Activated T-helper 1 cell treated with anti-CD3 and anti-CD28 coated beads, Interleukin-2, amount 50 U/mL, for 16 hours (primary cell): ENCODE measurements around the gene RNASEL.
"Not testable (repeated sequence)": the region's sequence is repeated elsewhere in the genome, so short reads cannot be mapped to it uniquely, and the experiment has no call there.

Experiments used
- DNase-seq, 2 donors: peaks; one replicate each; pipeline ENCODE4 v3.0.0-alpha.2; 2020; ENCODE audit warnings: low read depth in 1 of 2, low spot score in 1 of 2

The RNASEL gene

GRCh38 chr1:182564406-182565004 is 24.6 kb downstream of the RNASEL start:
- DNase-seq, result no peak

- DNase-seq, result no peak
Observed at GRCh38 chr1:182563095-182563494, 26.0 kb downstream of the RNASEL start.

- no peak for DNase-seq
Observed at GRCh38 chr1:182561456-182561855, 27.6 kb downstream of the RNASEL start.

GRCh38 chr1:182560392-182560984 is 28.6 kb downstream of the RNASEL start:
- DNase-seq, result no peak

DNA sequence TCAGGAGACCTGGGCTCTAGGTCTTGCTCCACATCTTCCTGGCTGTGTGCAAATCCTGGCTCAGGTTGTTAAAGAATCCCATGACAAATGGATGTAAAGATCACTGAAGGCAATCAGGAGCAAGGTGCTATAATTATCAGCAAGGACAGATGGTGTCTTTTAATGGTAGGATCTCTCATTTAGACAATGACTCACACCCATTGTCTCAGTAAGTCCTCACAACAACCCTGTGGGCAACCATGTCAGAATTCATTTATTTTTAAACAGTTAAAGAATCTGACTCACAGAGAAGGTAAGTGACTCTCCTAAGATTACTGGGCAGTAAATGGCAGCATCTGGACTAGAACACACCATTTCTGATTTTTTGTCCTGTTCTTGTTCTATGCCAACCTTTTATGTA is 32.8 kb downstream of the RNASEL start:
- no peak for DNase-seq

DNA sequence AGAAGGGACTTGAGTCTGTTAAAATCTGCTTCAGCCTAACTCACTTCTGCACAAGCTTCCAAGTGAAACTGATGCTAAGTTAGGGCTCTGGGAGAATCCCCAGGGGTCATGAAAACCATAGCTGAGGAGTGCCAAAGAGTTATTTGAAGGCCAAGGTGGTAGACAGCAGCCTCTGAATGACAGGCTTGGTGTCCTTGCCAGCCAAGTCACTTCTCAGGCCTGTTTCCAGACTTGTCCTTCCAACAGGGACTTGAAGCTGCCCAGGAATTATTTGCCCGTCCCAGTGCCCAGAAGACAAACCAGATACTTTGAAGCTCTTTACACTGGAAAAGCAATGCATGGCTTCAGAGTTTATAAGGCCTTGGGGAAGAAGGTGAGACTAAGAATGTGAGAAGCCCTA is 33.6 kb downstream of the RNASEL start:
- DNase-seq, result no peak

DNA sequence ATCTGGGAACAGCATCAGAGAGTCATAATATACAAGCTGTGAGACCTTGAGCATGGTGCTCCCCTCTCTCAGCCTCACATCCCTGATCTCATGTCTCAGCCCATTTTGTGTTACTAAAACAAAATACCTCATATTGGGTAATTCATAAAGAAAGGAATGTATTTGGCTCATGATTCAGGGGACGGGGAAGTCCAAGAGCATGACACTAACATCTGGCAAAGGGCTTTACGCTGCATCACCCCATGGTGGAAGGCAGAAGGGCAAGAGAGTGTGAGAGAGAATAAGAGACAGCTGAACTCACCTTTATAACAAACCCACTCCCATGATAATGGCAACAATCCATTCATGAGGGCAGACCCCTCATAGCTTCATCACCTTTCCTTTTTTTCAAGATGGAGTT is 36.5 kb downstream of the RNASEL start:
- no peak for DNase-seq

GRCh38 chr1:182549811-182550210 is 39.2 kb downstream of the RNASEL start:
- no peak for DNase-seq

DNA sequence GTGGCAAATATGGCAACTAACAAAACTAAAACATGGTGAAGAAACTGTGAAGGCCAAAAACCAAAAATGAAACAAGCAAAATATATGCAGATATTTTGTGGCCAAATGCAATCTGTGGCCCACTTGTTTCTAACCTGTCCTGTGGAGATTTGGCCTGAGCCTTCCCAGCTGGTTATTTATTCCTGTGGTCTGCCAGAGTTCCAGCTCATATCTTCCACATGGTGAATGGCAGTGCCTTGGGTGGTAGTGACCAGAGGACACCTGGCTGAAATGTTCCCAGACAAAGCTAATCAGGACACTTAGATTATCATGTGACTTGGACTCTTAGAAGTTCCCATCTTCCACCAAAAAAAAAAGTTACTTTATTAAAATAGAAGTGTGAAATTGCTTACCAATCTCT is 39.7 kb downstream of the RNASEL start:
- no peak for DNase-seq

DNA sequence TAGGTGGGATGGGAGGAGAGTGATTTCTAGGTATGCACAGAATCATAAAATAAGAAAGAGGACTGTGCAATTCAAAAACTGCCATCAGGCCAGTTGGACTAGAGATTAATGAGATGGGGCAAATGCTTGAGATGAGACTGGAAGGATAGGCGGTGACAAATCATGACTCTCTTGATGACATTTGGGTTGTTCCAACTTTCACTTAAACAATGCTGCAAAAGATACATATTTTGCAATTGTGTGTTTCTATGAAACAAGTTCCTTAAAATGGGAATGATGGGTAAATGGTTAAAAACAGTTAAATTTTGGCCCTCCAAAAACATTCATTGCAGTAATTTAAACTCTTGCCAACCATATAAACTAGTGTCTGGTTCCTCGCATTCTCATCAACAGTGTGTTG is 55.2 kb downstream of the RNASEL start:
- no peak for DNase-seq

GRCh38 chr1:182528206-182528605 is 60.9 kb downstream of the RNASEL start:
- not testable (repeated sequence) for DNase-seq

DNA sequence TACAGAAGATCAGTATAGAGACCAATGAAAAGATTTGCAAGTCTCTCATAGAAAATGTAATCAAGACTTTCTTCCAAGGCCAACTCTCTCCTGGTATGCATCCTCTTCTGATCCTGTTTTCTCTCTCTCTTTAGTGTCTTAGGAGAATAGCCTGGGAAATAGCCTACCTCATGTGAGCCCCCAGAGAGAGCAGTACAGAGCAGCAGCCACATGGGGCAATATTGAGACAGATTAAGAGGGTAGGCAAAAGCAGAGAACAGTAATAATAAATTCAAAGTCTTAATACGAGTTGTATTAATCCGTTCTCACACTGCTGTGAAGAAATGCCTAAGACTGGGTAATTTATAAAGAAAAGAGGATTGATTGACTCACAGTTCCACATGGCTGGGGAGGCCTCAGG is 61.4 kb downstream of the RNASEL start:
- no peak for DNase-seq

DNA sequence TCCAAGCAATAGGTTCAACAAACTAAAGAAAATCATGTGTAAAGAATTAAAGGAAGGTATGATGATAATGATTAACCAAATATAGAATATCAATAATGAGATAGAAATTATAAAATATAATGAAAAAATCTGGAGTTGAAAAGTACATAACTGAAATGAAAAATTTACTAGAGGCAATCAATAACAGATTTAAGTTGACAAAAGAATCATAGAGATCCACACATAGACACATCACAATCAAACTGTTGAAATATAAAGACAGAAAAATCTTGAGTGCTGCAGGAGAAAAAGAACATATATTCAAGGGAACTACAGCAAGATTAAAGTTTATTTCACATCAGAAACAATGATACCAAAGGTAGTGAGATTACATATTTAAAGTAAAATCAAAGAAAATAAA is 63.7 kb downstream of the RNASEL start:
- DNase-seq, result no peak
